Measurements from ENCODE around the gene GTF2H4.

- TF ChIP-seq CTCF (IDR thresholded peaks at IDR 0.05; ENCODE audit: poor library complexity) = no peak
- no peak for TF ChIP-seq EZH2 (IDR thresholded peaks at IDR 0.05; ENCODE audit: borderline replicate concordance)
- TF ChIP-seq EZH2phosphoT487 (IDR thresholded peaks at IDR 0.05; ENCODE audit: low read depth, severe bottlenecking, unreplicated experiment) = no peak
Measured at GRCh38 chr6:30928677-30929076, 20.7 kb downstream of the GTF2H4 start.

Data from hepatocyte (in vitro differentiated cells).